Activated CD4-positive, alpha-beta T cell treated with anti-CD3 and anti-CD28 coated beads, Interleukin-2, amount 10 ng/mL, durations not matched to agents 7 days and 5 days (primary cell): ENCODE measurements around the gene PLEKHG7. TPM values are rescaled to one million over a fixed set of nuclear protein-coding genes. Genes with fewer than 3 reads are reported as not detected.

ENCODE experiments used
- CTCF ChIA-PET: fragments of 350-600 bp; sonication (Branson Sonifier 250); formaldehyde crosslinking; loops from one replicate; lab custom pipeline; 2021; ENCODE audit warnings: antibody characterized with exemption; lab: Charles Lee
- POLR2A ChIA-PET: fragments of 350-600 bp; sonication (Branson Sonifier 250); formaldehyde crosslinking; loops from one replicate; lab custom pipeline; 2021; ENCODE audit warnings: antibody characterized with exemption; lab: Charles Lee
- DNase-seq: peaks from one replicate; pipeline ENCODE4 v3.0.0-alpha.2; 2020
- H3K27ac Mint-ChIP-seq: one replicate; pipeline ENCODE4 v1.8.0; 2021; ENCODE audit warnings: mild to moderate bottlenecking, moderate library complexity, mixed read lengths
- H3K27me3 Mint-ChIP-seq: one replicate; pipeline ENCODE4 v1.8.0; 2021; ENCODE audit warnings: mixed read lengths
- H3K36me3 Mint-ChIP-seq: one replicate; pipeline ENCODE4 v1.8.0; 2021; ENCODE audit warnings: low read depth, mixed read lengths
- H3K4me1 Mint-ChIP-seq: one replicate; pipeline ENCODE4 v1.8.0; 2021; ENCODE audit warnings: mixed read lengths
- H3K4me3 Mint-ChIP-seq: one replicate; pipeline ENCODE4 v1.8.0; 2021; ENCODE audit warnings: mild to moderate bottlenecking, moderate library complexity, mixed read lengths
- H3K9me3 Mint-ChIP-seq: one replicate; pipeline ENCODE4 v1.8.0; 2021; ENCODE audit warnings: mixed read lengths
- total RNA-seq, 2 experiments: library from RNA; stranded (reverse); gene quantifications; one replicate each; pipeline ENCODE4 v1.2.3, GENCODE V29; 2021

PLEKHG7 gene
- total RNA-seq, 2 experiments from 2014 or later, result not detected

GRCh38 chr12:92721130-92721529 lies 18.3 kb downstream of the PLEKHG7 start:
- no peak overlapping the region for H3K27ac Mint-ChIP-seq
- H3K27me3 Mint-ChIP-seq, result no peaks in the 10 kb centered on the region
- H3K9me3 Mint-ChIP-seq, result peaks cover 8% of the 10 kb centered on the region
- no peak overlapping the region for H3K4me3 Mint-ChIP-seq
- H3K4me1 Mint-ChIP-seq, result no peaks in the 10 kb centered on the region
- ChIA-PET POLR2A (interaction anchor here (0.7 kb wide), 1 partner anchor 16 kb away, joined by 5 read pairs; no protein-coding TSS in a partner anchor), CTCF (no interaction called here)
- no peaks in the 10 kb centered on the region for H3K36me3 Mint-ChIP-seq
- no peak for DNase-seq

DNA sequence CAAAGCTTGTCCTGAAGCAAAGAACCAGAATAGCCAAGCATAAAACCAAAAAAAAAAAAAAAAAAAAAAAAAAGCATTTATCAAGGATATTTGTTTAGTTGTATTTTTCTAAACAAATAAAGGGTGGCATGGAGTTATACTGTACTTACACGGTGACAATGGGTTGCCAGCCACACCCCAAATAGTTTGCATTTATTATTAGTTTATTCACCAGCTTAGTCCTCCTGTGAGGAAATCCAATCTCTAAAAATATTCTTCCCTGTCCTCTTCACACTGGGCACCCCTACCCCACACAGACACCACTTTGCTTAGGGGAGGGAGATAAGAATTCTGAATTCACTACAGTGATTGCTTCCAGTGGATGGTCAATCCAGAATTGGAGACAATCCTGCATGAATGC lies 18.9 kb downstream of the PLEKHG7 start:
- Mint-ChIP-seq H3K4me1 (no peaks in the 10 kb centered on the region), H3K4me3 (no peak overlapping the region), H3K36me3 (no peaks in the 10 kb centered on the region), H3K27me3 (no peaks in the 10 kb centered on the region), H3K9me3 (peaks cover 8% of the 10 kb centered on the region), H3K27ac (no peak overlapping the region)
- no peak for DNase-seq
- CTCF ChIA-PET, result interaction anchor here (0.6 kb wide), 1 partner anchor 207 kb away, joined by 3 read pairs; the partner anchor contains the start of gene EEA1
- POLR2A ChIA-PET, result no interaction called here

DNA sequence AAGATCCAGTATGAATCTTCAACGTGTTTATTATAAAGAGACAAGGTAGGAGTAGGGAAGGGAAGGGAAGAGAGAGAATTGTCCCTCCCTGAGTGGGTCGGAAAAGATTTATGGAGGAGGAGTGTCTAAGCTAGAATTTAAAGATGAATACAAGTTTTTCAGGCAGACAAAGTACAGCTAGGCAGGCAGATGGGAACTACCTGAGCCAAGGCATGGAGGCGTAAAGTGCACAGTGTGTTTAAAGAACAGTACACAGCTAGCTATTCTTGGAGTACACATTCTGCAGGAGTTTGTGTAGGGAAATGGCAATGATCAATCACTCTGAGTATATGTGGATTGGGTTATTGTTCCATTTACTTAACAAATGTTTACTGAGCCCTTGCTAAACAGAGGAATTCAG lies 20.1 kb downstream of the PLEKHG7 start:
- Mint-ChIP-seq H3K4me3 (no peak overlapping the region), H3K36me3 (no peaks in the 10 kb centered on the region), H3K27ac (no peak overlapping the region), H3K9me3 (peaks cover 8% of the 10 kb centered on the region), H3K4me1 (no peaks in the 10 kb centered on the region), H3K27me3 (no peaks in the 10 kb centered on the region)
- DNase-seq, result no peak
- ChIA-PET POLR2A (no interaction called here), CTCF (interaction anchor here (1.0 kb wide), 1 partner anchor 9 kb away, joined by 3 read pairs; no protein-coding TSS in a partner anchor)

DNA sequence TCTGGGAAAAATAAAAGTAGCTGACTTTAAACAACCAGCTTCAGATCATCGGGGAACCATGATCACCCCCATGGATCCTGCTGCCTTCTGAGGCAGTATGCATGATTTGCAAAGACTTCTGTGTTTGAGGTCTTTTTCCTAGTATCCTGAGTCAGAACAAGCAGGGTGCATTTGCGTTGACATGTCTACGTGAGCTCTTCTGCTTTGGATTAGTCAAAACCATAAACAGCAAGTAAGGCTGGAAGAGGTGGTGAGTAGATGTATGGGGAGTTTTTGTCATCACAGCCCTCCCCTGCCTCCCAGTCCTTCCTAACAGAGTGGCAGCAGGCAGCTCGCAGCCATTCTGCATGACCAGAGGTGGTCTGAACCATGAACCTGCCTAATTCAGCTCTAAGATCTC lies 24.1 kb downstream of the PLEKHG7 start:
- Mint-ChIP-seq H3K36me3 (no peaks in the 10 kb centered on the region), H3K27me3 (no peaks in the 10 kb centered on the region), H3K4me3 (no peak overlapping the region), H3K9me3 (peaks cover 8% of the 10 kb centered on the region), H3K27ac (no peak overlapping the region), H3K4me1 (no peaks in the 10 kb centered on the region)
- CTCF ChIA-PET, result no interaction called here
- POLR2A ChIA-PET, result no interaction called here
- DNase-seq, result no peak

GRCh38 chr12:92729773-92730305 lies 27.1 kb downstream of the PLEKHG7 start:
- ChIA-PET POLR2A (no interaction called here), CTCF (no interaction called here)
- H3K4me3 Mint-ChIP-seq, result no peak overlapping the region

GRCh38 chr12:92730758-92731157 lies 28.0 kb downstream of the PLEKHG7 start:
- CTCF ChIA-PET, result no interaction called here

More at GRCh38 chr12:92729773-92730305, 27.1 kb downstream of the PLEKHG7 start:
- no peaks in the 10 kb centered on the region for H3K36me3 Mint-ChIP-seq
- DNase-seq, result no peak
- H3K9me3 Mint-ChIP-seq, result peaks cover 5% of the 10 kb centered on the region
- peaks cover 2% of the 10 kb centered on the region for H3K27me3 Mint-ChIP-seq
- H3K4me1 Mint-ChIP-seq, result no peaks in the 10 kb centered on the region
- H3K27ac Mint-ChIP-seq, result no peak overlapping the region

GRCh38 chr12:92732216-92732615 lies 29.4 kb downstream of the PLEKHG7 start:
- no peaks in the 10 kb centered on the region for H3K36me3 Mint-ChIP-seq
- POLR2A ChIA-PET, result no interaction called here
- DNase-seq, result no peak
- CTCF ChIA-PET, result no interaction called here
- no peak overlapping the region for H3K4me3 Mint-ChIP-seq
- no peak overlapping the region for H3K27ac Mint-ChIP-seq
- H3K9me3 Mint-ChIP-seq, result no peaks in the 10 kb centered on the region
- peaks cover 2% of the 10 kb centered on the region for H3K4me1 Mint-ChIP-seq
- H3K27me3 Mint-ChIP-seq, result peaks cover 2% of the 10 kb centered on the region

More at GRCh38 chr12:92730758-92731157, 28.0 kb downstream of the PLEKHG7 start:
- no peaks in the 10 kb centered on the region for H3K9me3 Mint-ChIP-seq
- H3K4me1 Mint-ChIP-seq, result no peaks in the 10 kb centered on the region
- DNase-seq, result no peak
- no peak overlapping the region for H3K27ac Mint-ChIP-seq
- no peak overlapping the region for H3K4me3 Mint-ChIP-seq
- no peaks in the 10 kb centered on the region for H3K36me3 Mint-ChIP-seq
- peaks cover 2% of the 10 kb centered on the region for H3K27me3 Mint-ChIP-seq
- POLR2A ChIA-PET, result no interaction called here

DNA sequence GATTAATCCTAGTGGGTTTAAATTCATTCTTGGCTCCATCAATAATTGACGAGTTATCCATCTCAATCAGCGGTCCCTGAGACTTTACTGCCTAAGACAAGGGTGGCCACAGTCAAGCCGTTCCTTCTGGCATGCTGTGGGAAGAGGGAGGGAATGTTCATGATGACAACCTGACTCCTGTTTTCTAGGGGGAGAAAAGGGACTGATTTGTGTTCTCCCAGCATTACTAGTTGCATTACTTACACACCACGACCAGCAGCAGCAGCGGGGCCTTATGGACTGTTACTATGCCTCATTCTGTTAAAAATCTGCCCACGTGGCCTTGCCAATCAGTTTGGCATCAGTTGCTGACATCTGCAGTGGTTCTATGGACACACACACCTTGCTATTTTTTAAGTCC lies 29.9 kb downstream of the PLEKHG7 start:
- POLR2A ChIA-PET, result no interaction called here
- H3K27ac Mint-ChIP-seq, result no peak overlapping the region

GRCh38 chr12:92733181-92733580 lies 30.4 kb downstream of the PLEKHG7 start:
- Mint-ChIP-seq H3K4me3 (no peak overlapping the region), H3K9me3 (no peaks in the 10 kb centered on the region), H3K4me1 (peaks cover 2% of the 10 kb centered on the region), H3K36me3 (no peaks in the 10 kb centered on the region), H3K27me3 (peaks cover 2% of the 10 kb centered on the region), H3K27ac (no peak overlapping the region)
- POLR2A ChIA-PET, result no interaction called here
- CTCF ChIA-PET, result no interaction called here
- DNase-seq, result no peak

More for the DNA sequence above, 29.9 kb downstream of the PLEKHG7 start:
- H3K9me3 Mint-ChIP-seq, result no peaks in the 10 kb centered on the region
- H3K4me1 Mint-ChIP-seq, result peaks cover 2% of the 10 kb centered on the region
- peaks cover 2% of the 10 kb centered on the region for H3K27me3 Mint-ChIP-seq
- DNase-seq, result no peak
- CTCF ChIA-PET, result no interaction called here
- H3K36me3 Mint-ChIP-seq, result no peaks in the 10 kb centered on the region
- no peak overlapping the region for H3K4me3 Mint-ChIP-seq

GRCh38 chr12:92733661-92734060 lies 30.9 kb downstream of the PLEKHG7 start:
- no peaks in the 10 kb centered on the region for H3K36me3 Mint-ChIP-seq
- no peak overlapping the region for H3K4me3 Mint-ChIP-seq
- ChIA-PET CTCF (no interaction called here), POLR2A (no interaction called here)
- no peak overlapping the region for H3K27ac Mint-ChIP-seq
- H3K27me3 Mint-ChIP-seq, result peaks cover 2% of the 10 kb centered on the region
- H3K4me1 Mint-ChIP-seq, result peaks cover 2% of the 10 kb centered on the region
- H3K9me3 Mint-ChIP-seq, result no peaks in the 10 kb centered on the region
- no peak for DNase-seq

- H3K36me3 Mint-ChIP-seq, result no peaks in the 10 kb centered on the region
- CTCF ChIA-PET, result no interaction called here
Observed at GRCh38 chr12:92735131-92735721, 32.4 kb downstream of the PLEKHG7 start.

GRCh38 chr12:92736605-92737004 lies 33.8 kb downstream of the PLEKHG7 start:
- peaks cover 2% of the 10 kb centered on the region for H3K4me1 Mint-ChIP-seq
- peaks cover 8% of the 10 kb centered on the region for H3K27me3 Mint-ChIP-seq
- H3K9me3 Mint-ChIP-seq, result no peaks in the 10 kb centered on the region
- ChIA-PET CTCF (no interaction called here), POLR2A (no interaction called here)
- no peak for DNase-seq
- H3K27ac Mint-ChIP-seq, result no peak overlapping the region
- no peaks in the 10 kb centered on the region for H3K36me3 Mint-ChIP-seq
- no peak overlapping the region for H3K4me3 Mint-ChIP-seq

More at GRCh38 chr12:92735131-92735721, 32.4 kb downstream of the PLEKHG7 start:
- Mint-ChIP-seq H3K27ac (no peak overlapping the region), H3K27me3 (peaks cover 4% of the 10 kb centered on the region), H3K4me3 (no peak overlapping the region), H3K9me3 (no peaks in the 10 kb centered on the region), H3K4me1 (peaks cover 2% of the 10 kb centered on the region)
- POLR2A ChIA-PET, result no interaction called here
- DNase-seq, result no peak
